GM06990 (cell line): ENCODE measurements around the gene COL5A2.

Experiments
- DNase-seq: peaks from one replicate; pipeline ENCODE4 v3.0.0-alpha.2; 2011; ENCODE audit not compliant: insufficient read length; ENCODE audit errors: extremely low read depth
- H3K27me3 ChIP-seq: replicated peaks from 2 replicates; pipeline ENCODE4 v1.6.0; 2011; ENCODE audit warnings: low read length; ENCODE audit not compliant: control insufficient read depth, insufficient read depth
- H3K36me3 ChIP-seq: 2 replicates; pipeline ENCODE4 v1.5.1; 2011; ENCODE audit warnings: low read length; ENCODE audit not compliant: control insufficient read depth, insufficient read depth
- H3K4me3 ChIP-seq: replicated peaks from 2 replicates; pipeline ENCODE4 v1.5.1; 2011; ENCODE audit warnings: low read depth, mild to moderate bottlenecking, control low read depth, low read length
- CTCF ChIP-seq: IDR thresholded peaks from 2 replicates; pipeline ENCODE4 v1.5.1; 2011; ENCODE audit warnings: low read length, control low read depth, mild to moderate bottlenecking, inconsistent platforms; ENCODE audit not compliant: insufficient read depth, poor library complexity, severe bottlenecking

The COL5A2 gene

GRCh38 chr2:189076572-189076971 lies 103.0 kb downstream of the COL5A2 start:
- DNase-seq, result no peak
- TF ChIP-seq CTCF, result no peak
- H3K36me3 ChIP-seq, result no peaks in the 10 kb centered on the region
- no peak overlapping the region for H3K4me3 ChIP-seq
- H3K27me3 ChIP-seq, result no peaks in the 10 kb centered on the region

- DNase-seq, result no peak
- Histone ChIP-seq H3K27me3 (no peaks in the 10 kb centered on the region), H3K36me3 (no peaks in the 10 kb centered on the region), H3K4me3 (no peak overlapping the region)
- TF ChIP-seq CTCF, result no peak
Observed at GRCh38 chr2:189076120-189076519, 103.4 kb downstream of the COL5A2 start.

- DNase-seq, result no peak
- no peak overlapping the region for H3K4me3 ChIP-seq
- no peak for TF ChIP-seq CTCF
- H3K36me3 ChIP-seq, result no peaks in the 10 kb centered on the region
- no peaks in the 10 kb centered on the region for H3K27me3 ChIP-seq
Observed at GRCh38 chr2:189074506-189074905, 105.1 kb downstream of the COL5A2 start.

GRCh38 chr2:189072036-189072435 lies 107.5 kb downstream of the COL5A2 start:
- DNase-seq, result no peak
- no peak overlapping the region for H3K4me3 ChIP-seq
- H3K36me3 ChIP-seq, result no peaks in the 10 kb centered on the region
- H3K27me3 ChIP-seq, result no peaks in the 10 kb centered on the region
- TF ChIP-seq CTCF, result no peak

- no peak for DNase-seq
- no peak for TF ChIP-seq CTCF
- Histone ChIP-seq H3K4me3 (no peak overlapping the region), H3K27me3 (no peaks in the 10 kb centered on the region), H3K36me3 (no peaks in the 10 kb centered on the region)
Observed at GRCh38 chr2:189069855-189070619, 109.5 kb downstream of the COL5A2 start.

GRCh38 chr2:189066037-189066436 lies 113.5 kb downstream of the COL5A2 start:
- no peak for DNase-seq
- no peaks in the 10 kb centered on the region for H3K36me3 ChIP-seq

More at GRCh38 chr2:189066037-189066436, 113.5 kb downstream of the COL5A2 start:
- no peak for TF ChIP-seq CTCF
- no peaks in the 10 kb centered on the region for H3K27me3 ChIP-seq
- H3K4me3 ChIP-seq, result no peak overlapping the region
